A673 (cell line): ENCODE results near the gene CASP9. TPM values are rescaled to one million over a fixed set of nuclear protein-coding genes. Genes with fewer than 3 reads are reported as not detected.

Experiments used
- BruUV-seq: library from RNA; stranded (reverse); fragments of 400-500 nt; replicated peaks from 2 replicates; lab custom pipeline; 2021; lab: Mats Ljungman, UMichigan
- CTCF ChIA-PET: fragments of 300-600 bp; sonication (Branson Sonifier 250); formaldehyde crosslinking; loops from one replicate; lab custom pipeline; 2022; ENCODE audit warnings: antibody characterized with exemption; lab: Charles Lee
- POLR2A ChIA-PET: fragments of 300-600 bp; sonication (Branson Sonifier 250); formaldehyde crosslinking; loops from one replicate; lab custom pipeline; 2022; ENCODE audit warnings: antibody characterized with exemption; ENCODE audit not compliant: low non-redundant PET; lab: Charles Lee
- DNase-seq: peaks from one replicate; pipeline ENCODE4 v3.0.0-alpha.2; 2015; ENCODE audit warnings: low spot score
- H3K27ac ChIP-seq: fragments of 200-600 bp; sonication (generic); 2 replicates; pipeline ENCODE4 v1.5.1; 2016; ENCODE audit warnings: mixed run types, low read depth, mild to moderate bottlenecking, mixed read lengths, antibody characterized with exemption, low read length; ENCODE audit not compliant: poor library complexity, severe bottlenecking
- H3K27me3 ChIP-seq: fragments of 200-600 bp; sonication (generic); replicated peaks from 2 replicates; pipeline ENCODE4 v1.6.1; 2017; ENCODE audit warnings: mixed run types, low read depth, mild to moderate bottlenecking, mixed read lengths, antibody characterized with exemption, low read length; ENCODE audit not compliant: insufficient read depth, poor library complexity
- H3K36me3 ChIP-seq: fragments of 200-600 bp; sonication (generic); 2 replicates; pipeline ENCODE4 v1.6.1; 2016; ENCODE audit warnings: mixed run types, mild to moderate bottlenecking, mixed read lengths, antibody characterized with exemption, low read length; ENCODE audit not compliant: insufficient read depth, poor library complexity, severe bottlenecking
- H3K4me1 ChIP-seq: fragments of 200-600 bp; sonication (generic); 2 replicates; pipeline ENCODE4 v1.6.1; 2017; ENCODE audit warnings: mixed run types, mild to moderate bottlenecking, mixed read lengths, antibody characterized with exemption, low read length; ENCODE audit not compliant: insufficient read depth, poor library complexity, severe bottlenecking
- H3K4me3 ChIP-seq: fragments of 200-600 bp; sonication (generic); 2 replicates; pipeline ENCODE4 v1.5.1; 2016; ENCODE audit warnings: low read depth, mixed run types, mild to moderate bottlenecking, mixed read lengths, low read length; ENCODE audit not compliant: poor library complexity, severe bottlenecking
- H3K9me3 ChIP-seq: fragments of 200-600 bp; sonication (generic); 2 replicates; pipeline ENCODE4 v1.6.1; 2016; ENCODE audit warnings: mixed run types, low read depth, mild to moderate bottlenecking, mixed read lengths, antibody characterized with exemption, low read length; ENCODE audit not compliant: poor library complexity, severe bottlenecking
- EZH2 ChIP-seq: fragments of 200-600 bp; sonication (generic); IDR thresholded peaks from 2 replicates; pipeline ENCODE4 v1.6.1; 2017; ENCODE audit warnings: borderline replicate concordance, low read depth, mild to moderate bottlenecking, mixed read lengths, antibody characterized with exemption, low read length; ENCODE audit not compliant: poor library complexity, severe bottlenecking
- intact Hi-C: fragments of 100-400 bp; cut with micrococcal nuclease; formaldehyde crosslinking; loops from one replicate; pipeline ENCODE4 v1.10.0; 2022; ENCODE audit not compliant: unreplicated experiment
- total RNA-seq: library from RNA; stranded (reverse); gene quantifications from 2 replicates; pipeline ENCODE4 v1.2.3, GENCODE V29; 2021
- TF ChIP-seq, protein P1 (sequence below): fragments of 300-800, 200-600 bp; sonication (generic); conservative IDR thresholded peaks from 2 replicates; pipeline ENCODE4 v1.5.1; 2017; ENCODE audit warnings: low read depth, mild to moderate bottlenecking, antibody characterized with exemption, low read length, moderate library complexity, mixed read lengths

Gene CASP9
- total RNA-seq, 1 experiment from 2014 or later = 7.0 TPM

DNA sequence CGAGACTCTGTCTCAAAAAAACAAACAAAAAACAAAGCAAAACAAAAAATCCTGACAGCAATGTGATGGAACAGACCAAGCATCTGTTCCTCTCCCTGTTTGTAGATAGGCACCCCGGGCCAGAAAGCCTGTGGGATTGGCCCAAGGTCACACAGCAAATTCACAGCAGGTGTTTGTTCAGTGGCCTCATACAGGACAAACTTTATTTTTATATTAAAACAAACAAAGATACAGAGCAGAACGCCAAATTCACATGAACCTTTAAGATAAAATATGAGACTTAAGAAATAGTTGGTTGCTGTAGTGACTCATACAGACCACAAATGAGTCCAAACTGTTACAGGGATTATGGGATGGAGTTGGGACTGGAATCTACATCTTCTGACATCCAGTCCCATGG is 69.8 kb downstream of the CASP9 start:
- Histone ChIP-seq H3K4me3 (no peak overlapping the region), H3K36me3 (no peaks in the 10 kb centered on the region), H3K27me3 (no peaks in the 10 kb centered on the region), H3K27ac (no peak overlapping the region), H3K9me3 (no peaks in the 10 kb centered on the region), H3K4me1 (no peaks in the 10 kb centered on the region)
- DNase-seq = no peak
- ChIA-PET CTCF (no interaction called here), POLR2A (no interaction called here)
- intact Hi-C loops = no loop called here
- no TSS peak for BruUV-seq
- TF ChIP-seq, protein P1, sequence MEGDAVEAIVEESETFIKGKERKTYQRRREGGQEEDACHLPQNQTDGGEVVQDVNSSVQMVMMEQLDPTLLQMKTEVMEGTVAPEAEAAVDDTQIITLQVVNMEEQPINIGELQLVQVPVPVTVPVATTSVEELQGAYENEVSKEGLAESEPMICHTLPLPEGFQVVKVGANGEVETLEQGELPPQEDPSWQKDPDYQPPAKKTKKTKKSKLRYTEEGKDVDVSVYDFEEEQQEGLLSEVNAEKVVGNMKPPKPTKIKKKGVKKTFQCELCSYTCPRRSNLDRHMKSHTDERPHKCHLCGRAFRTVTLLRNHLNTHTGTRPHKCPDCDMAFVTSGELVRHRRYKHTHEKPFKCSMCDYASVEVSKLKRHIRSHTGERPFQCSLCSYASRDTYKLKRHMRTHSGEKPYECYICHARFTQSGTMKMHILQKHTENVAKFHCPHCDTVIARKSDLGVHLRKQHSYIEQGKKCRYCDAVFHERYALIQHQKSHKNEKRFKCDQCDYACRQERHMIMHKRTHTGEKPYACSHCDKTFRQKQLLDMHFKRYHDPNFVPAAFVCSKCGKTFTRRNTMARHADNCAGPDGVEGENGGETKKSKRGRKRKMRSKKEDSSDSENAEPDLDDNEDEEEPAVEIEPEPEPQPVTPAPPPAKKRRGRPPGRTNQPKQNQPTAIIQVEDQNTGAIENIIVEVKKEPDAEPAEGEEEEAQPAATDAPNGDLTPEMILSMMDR = no peak
- no peak for TF ChIP-seq EZH2

DNA sequence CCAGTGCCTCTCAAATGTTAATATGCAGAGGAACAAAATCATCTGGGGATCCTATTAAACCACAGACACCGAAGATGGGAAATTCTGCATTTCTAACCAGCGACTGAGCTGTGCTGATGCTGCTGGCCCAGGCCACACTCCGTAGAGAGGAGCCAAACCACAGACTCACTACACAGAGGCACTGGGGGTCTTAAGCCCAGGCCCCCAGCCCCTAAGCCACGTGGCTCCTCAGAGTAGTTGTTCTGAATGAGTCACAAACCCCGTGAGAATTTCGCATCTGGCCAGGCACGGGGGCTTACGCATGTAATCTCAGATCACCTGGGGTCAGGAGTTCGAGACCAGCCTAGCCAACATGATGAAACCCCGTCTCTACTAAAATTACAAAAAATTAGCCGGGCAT is 70.3 kb downstream of the CASP9 start:
- DNase-seq = no peak
- no peak overlapping the region for H3K27ac ChIP-seq
- H3K4me1 ChIP-seq = no peaks in the 10 kb centered on the region
- H3K36me3 ChIP-seq = no peaks in the 10 kb centered on the region
- no peak for TF ChIP-seq EZH2
- TF ChIP-seq, protein P1 = no peak
- ChIA-PET CTCF (no interaction called here), POLR2A (no interaction called here)
- intact Hi-C loops = no loop called here
- H3K4me3 ChIP-seq = no peak overlapping the region
- BruUV-seq = no TSS peak
- no peaks in the 10 kb centered on the region for H3K27me3 ChIP-seq
- no peaks in the 10 kb centered on the region for H3K9me3 ChIP-seq

DNA sequence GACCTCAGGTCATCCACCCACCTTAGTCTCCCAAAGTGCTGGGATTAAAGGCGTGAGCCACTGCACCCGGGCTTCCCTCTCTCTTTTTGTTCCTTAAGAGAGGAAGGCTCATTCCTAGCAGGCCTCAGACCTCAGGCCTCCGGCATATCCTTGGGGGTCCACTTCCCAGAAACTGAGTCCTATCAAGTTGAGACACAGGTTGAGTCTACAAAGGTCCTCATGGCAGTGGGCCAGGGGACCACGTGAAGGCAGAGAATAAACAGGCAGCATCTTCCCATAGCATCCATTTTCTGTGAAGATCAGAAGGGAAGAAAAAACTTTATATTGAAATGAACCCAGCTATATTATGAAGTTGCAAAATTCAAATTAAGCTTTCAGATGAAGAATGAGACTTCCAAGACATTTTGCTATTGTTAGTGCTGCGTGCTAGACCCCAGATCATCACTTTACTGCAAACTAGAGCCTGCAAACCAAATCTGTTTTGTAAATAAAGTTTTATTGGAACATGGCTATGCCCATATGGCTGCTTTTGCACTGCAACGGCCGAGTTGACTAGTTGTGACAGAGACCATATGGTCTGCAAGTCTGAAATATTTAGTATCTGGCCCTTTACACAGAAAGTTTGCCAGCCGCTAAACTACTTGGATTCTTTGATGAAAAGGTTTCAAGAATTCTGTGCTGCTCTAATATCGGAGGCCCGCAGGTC is 71.0 kb downstream of the CASP9 start:
- Histone ChIP-seq H3K27me3 (no peaks in the 10 kb centered on the region), H3K36me3 (no peaks in the 10 kb centered on the region), H3K9me3 (no peaks in the 10 kb centered on the region), H3K4me1 (no peaks in the 10 kb centered on the region), H3K4me3 (no peak overlapping the region), H3K27ac (no peak overlapping the region)
- no TSS peak for BruUV-seq
- intact Hi-C loops = no loop called here
- ChIA-PET CTCF (no interaction called here), POLR2A (no interaction called here)
- DNase-seq = no peak
- TF ChIP-seq, protein P1 = no peak
- no peak for TF ChIP-seq EZH2
